NB4 (cell line): ENCODE measurements around the gene SRP68.

Experiments
- CTCF ChIP-seq: IDR thresholded peaks from one replicate; pipeline ENCODE4 v1.5.1; 2012; ENCODE audit warnings: low read depth, low read length
- MYC ChIP-seq: IDR thresholded peaks from 2 replicates; pipeline ENCODE4 v1.6.1; 2011; ENCODE audit warnings: low read depth, low read length
- POLR2A ChIP-seq: IDR thresholded peaks from 2 replicates; pipeline ENCODE4 v1.6.1; 2011; ENCODE audit warnings: mild to moderate bottlenecking; ENCODE audit not compliant: insufficient read length; ENCODE audit errors: extremely low read depth
- TF ChIP-seq, protein P1 (sequence below): IDR thresholded peaks from 2 replicates; pipeline ENCODE4 v1.6.1; 2011; ENCODE audit warnings: low read depth, low read length

- TF ChIP-seq CTCF, result no peak
- TF ChIP-seq POLR2A, result no peak
- no peak for TF ChIP-seq MYC
- TF ChIP-seq, protein P1, sequence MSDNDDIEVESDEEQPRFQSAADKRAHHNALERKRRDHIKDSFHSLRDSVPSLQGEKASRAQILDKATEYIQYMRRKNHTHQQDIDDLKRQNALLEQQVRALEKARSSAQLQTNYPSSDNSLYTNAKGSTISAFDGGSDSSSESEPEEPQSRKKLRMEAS, result no peak
These were observed 70.2 kb downstream of the SRP68 start for GRCh38 chr17:76002100-76002499.
